Mononuclear cell (primary cell): Measurements from ENCODE around the gene PLOD2. TPM values are rescaled to one million over a fixed set of nuclear protein-coding genes. Genes with fewer than 3 reads are reported as not detected.

Experiments used
- H3K27me3 ChIP-seq: 2 replicates; pipeline ENCODE4 v1.6.0; 2011; ENCODE audit warnings: low read length, control low read depth; ENCODE audit not compliant: insufficient read depth
- H3K4me1 ChIP-seq: 2 replicates; pipeline ENCODE4 v1.5.1; 2011; ENCODE audit warnings: mild to moderate bottlenecking, low read length, control low read depth; ENCODE audit not compliant: insufficient read depth
- H3K4me3 ChIP-seq: 2 replicates; pipeline ENCODE4 v1.5.1; 2011; ENCODE audit warnings: mild to moderate bottlenecking, low read length, moderate library complexity
- H3K9me3 ChIP-seq: 2 replicates; pipeline ENCODE4 v1.5.1; 2011; ENCODE audit warnings: low read depth, mild to moderate bottlenecking, control low read depth, low read length
- total RNA-seq: library from RNA; depleted of rRNA; stranded (reverse); fragments of >200 nt; gene quantifications from one replicate; pipeline ENCODE4 v1.2.3, GENCODE V29; 2012

Gene PLOD2
- total RNA-seq, 1 donor: 1.8 TPM

DNA sequence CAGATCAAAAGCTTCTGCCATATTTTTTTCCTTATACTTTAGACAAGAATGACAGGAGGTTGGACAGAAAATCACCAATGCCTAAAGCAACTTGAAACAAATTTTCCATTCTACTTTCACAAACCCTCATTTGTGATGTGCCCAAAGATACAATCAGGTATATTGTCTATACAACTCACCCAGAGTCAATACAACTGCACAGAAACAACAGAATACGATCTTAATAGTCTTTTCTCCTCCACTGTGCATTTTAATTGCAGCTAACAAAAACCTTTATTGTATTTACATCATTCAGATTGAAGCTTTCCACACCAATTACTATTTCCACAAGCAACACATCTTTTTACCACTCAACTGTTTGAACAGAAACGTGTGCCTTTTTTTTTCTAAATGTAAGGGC lies 80.4 kb downstream of the PLOD2 start:
- Histone ChIP-seq H3K4me1 (no peaks in the 10 kb centered on the region), H3K9me3 (no peaks in the 10 kb centered on the region), H3K27me3 (no peaks in the 10 kb centered on the region), H3K4me3 (no peak overlapping the region)

- Histone ChIP-seq H3K27me3 (no peaks in the 10 kb centered on the region), H3K9me3 (no peaks in the 10 kb centered on the region), H3K4me3 (no peak overlapping the region), H3K4me1 (no peaks in the 10 kb centered on the region)
These were observed 83.0 kb downstream of the PLOD2 start for GRCh38 chr3:146078031-146078430.

- Histone ChIP-seq H3K27me3 (no peaks in the 10 kb centered on the region), H3K9me3 (no peaks in the 10 kb centered on the region), H3K4me1 (no peaks in the 10 kb centered on the region), H3K4me3 (no peak overlapping the region)
These were observed 83.8 kb downstream of the PLOD2 start for GRCh38 chr3:146077181-146077580.

- no peaks in the 10 kb centered on the region for H3K9me3 ChIP-seq
- no peaks in the 10 kb centered on the region for H3K27me3 ChIP-seq
- H3K4me3 ChIP-seq: no peak overlapping the region
- no peaks in the 10 kb centered on the region for H3K4me1 ChIP-seq
These were observed 88.2 kb downstream of the PLOD2 start for GRCh38 chr3:146072824-146073223.

DNA sequence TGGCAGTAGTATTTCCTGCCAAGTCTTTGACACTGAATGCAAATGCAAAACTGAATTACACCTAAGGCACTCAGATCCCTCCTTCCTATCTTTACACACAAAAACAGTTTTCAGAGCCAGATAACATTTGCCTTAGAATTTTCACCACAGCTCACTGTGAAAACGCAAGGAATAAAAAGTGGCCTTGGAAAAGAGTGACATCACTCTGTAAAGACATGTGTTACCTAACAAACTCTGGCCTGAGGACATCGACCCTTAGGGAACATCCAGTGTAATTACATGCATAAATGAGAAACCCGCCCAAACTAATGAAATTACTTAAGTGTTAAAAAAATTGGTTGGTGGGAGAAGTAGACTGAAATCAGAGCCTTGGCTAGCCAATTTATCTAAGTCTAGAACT lies 88.9 kb downstream of the PLOD2 start:
- no peak overlapping the region for H3K4me3 ChIP-seq
- H3K4me1 ChIP-seq: no peaks in the 10 kb centered on the region
- no peaks in the 10 kb centered on the region for H3K27me3 ChIP-seq
- H3K9me3 ChIP-seq: no peaks in the 10 kb centered on the region

DNA sequence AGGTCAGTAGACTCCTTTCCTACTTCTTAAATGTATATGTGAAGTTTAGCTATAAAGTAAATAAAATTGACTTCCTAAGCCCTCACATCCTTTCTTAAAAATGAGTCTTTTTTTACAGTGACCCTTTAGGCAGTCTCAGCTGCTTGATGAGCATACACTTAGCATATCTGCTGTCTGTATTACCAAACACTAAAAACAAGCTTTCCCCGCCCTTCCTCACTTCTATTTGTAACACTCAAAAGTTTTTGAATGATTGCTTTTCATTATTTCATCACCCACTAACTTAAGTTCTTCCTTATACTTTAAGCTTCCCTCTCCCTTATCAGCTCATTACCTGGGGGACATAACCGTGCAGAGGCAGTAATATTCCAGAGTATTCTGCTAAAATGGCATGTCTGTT lies 89.4 kb downstream of the PLOD2 start:
- H3K27me3 ChIP-seq: no peaks in the 10 kb centered on the region

GRCh38 chr3:146067048-146067447 lies 93.9 kb downstream of the PLOD2 start:
- Histone ChIP-seq H3K9me3 (no peaks in the 10 kb centered on the region), H3K4me3 (no peak overlapping the region), H3K4me1 (no peaks in the 10 kb centered on the region), H3K27me3 (no peaks in the 10 kb centered on the region)

More for the DNA sequence above, 89.4 kb downstream of the PLOD2 start:
- no peaks in the 10 kb centered on the region for H3K9me3 ChIP-seq
- H3K4me1 ChIP-seq: no peaks in the 10 kb centered on the region
- H3K4me3 ChIP-seq: no peak overlapping the region

- no peaks in the 10 kb centered on the region for H3K9me3 ChIP-seq
- no peaks in the 10 kb centered on the region for H3K27me3 ChIP-seq
- no peaks in the 10 kb centered on the region for H3K4me1 ChIP-seq
- H3K4me3 ChIP-seq: no peak overlapping the region
These were observed 95.4 kb downstream of the PLOD2 start for GRCh38 chr3:146065573-146066006.

DNA sequence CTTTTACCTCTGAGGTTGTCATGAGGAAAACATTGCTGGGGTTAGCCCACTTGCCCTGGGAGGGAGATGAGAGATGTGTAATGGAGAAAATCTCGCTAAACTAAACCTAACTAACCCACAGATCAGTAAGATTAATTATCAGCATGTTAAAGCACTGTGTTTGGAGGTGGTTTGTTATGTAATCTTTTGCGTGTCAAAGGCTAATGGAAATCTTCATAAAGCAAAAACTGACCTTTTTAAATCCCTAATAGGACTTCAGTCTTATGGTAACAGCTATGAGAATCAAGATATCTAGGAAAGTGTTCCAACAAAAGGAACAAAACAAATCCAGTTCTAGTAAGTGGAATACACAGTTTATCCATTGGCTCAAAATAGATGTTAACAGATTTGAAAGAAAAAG lies 102.7 kb downstream of the PLOD2 start:
- Histone ChIP-seq H3K9me3 (no peaks in the 10 kb centered on the region), H3K27me3 (no peaks in the 10 kb centered on the region), H3K4me1 (no peaks in the 10 kb centered on the region), H3K4me3 (no peak overlapping the region)

DNA sequence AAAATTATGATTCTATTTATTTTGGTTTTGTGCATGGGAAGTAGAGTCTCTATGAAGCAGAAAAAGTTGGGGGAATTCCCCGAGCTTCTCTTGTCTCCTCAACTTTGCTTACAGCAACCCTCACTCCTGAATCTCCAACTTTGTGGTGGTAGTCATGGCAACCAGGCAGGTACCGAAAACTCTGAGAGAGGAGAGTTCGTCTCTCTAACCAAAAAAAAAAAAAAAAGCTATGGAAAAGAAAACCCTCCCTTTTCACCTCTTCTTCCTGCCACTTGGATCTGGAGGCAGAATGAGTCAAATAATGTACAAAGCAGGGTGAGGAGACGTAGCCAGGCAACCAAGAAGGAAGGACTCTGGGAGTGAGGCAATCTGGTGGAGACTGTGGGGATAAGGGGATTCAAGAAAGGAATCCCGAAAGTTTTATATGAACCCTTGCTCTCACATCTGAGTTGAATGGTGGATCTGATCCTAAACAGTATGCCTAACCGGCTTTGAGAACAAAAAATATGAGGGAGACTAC lies 108.1 kb downstream of the PLOD2 start:
- Histone ChIP-seq H3K4me1 (no peaks in the 10 kb centered on the region), H3K4me3 (no peak overlapping the region), H3K9me3 (no peaks in the 10 kb centered on the region), H3K27me3 (no peaks in the 10 kb centered on the region)

GRCh38 chr3:146052056-146052790 lies 108.8 kb downstream of the PLOD2 start:
- Histone ChIP-seq H3K27me3 (no peaks in the 10 kb centered on the region), H3K4me1 (no peaks in the 10 kb centered on the region), H3K9me3 (no peaks in the 10 kb centered on the region), H3K4me3 (no peak overlapping the region)

- Histone ChIP-seq H3K27me3 (no peaks in the 10 kb centered on the region), H3K9me3 (no peaks in the 10 kb centered on the region)
These were observed 110.3 kb downstream of the PLOD2 start for GRCh38 chr3:146050691-146051090.

GRCh38 chr3:146047485-146047884 lies 113.5 kb downstream of the PLOD2 start:
- Histone ChIP-seq H3K4me1 (no peaks in the 10 kb centered on the region), H3K4me3 (no peak overlapping the region), H3K9me3 (no peaks in the 10 kb centered on the region), H3K27me3 (no peaks in the 10 kb centered on the region)

More at GRCh38 chr3:146050691-146051090, 110.3 kb downstream of the PLOD2 start:
- Histone ChIP-seq H3K4me1 (no peaks in the 10 kb centered on the region), H3K4me3 (no peak overlapping the region)

GRCh38 chr3:146044046-146044445 lies 116.9 kb downstream of the PLOD2 start:
- H3K27me3 ChIP-seq: no peaks in the 10 kb centered on the region
- H3K4me1 ChIP-seq: no peaks in the 10 kb centered on the region
- H3K9me3 ChIP-seq: no peaks in the 10 kb centered on the region
- no peak overlapping the region for H3K4me3 ChIP-seq

GRCh38 chr3:146040630-146041029 lies 120.4 kb downstream of the PLOD2 start:
- no peaks in the 10 kb centered on the region for H3K4me1 ChIP-seq
- no peak overlapping the region for H3K4me3 ChIP-seq
- no peaks in the 10 kb centered on the region for H3K9me3 ChIP-seq
- H3K27me3 ChIP-seq: no peaks in the 10 kb centered on the region

DNA sequence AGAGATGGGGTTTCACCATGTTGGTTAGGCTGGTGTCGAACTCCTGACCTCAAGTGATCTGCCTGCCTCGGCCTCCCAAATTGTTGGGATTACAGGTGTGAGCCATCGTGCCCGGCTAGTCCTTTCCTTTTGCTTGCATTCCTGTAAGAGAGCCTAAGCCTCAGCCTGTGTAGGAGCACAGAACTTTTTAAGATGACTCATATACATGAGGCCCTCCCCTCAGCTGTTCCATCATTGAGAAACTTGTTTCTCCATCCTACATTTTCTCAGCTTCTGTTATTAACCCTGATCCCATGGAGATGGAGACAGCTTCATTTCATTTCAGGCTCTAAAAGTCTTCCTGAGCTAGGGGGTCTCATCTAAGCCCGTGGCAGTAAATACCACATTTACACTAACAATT lies 123.3 kb downstream of the PLOD2 start:
- no peaks in the 10 kb centered on the region for H3K27me3 ChIP-seq
- no peaks in the 10 kb centered on the region for H3K9me3 ChIP-seq
- no peaks in the 10 kb centered on the region for H3K4me1 ChIP-seq
- no peak overlapping the region for H3K4me3 ChIP-seq
